Fibroblast of mammary gland (primary cell): ENCODE data around the gene C19orf85.

Source experiments
- DNase-seq: peaks from one replicate; pipeline ENCODE4 v3.0.0-alpha.2; 2010; ENCODE audit warnings: low read depth
- H3K4me3 ChIP-seq: 2 replicates; pipeline ENCODE4 v1.5.1; 2011; ENCODE audit warnings: low read depth, mild to moderate bottlenecking, low read length, moderate library complexity; ENCODE audit not compliant: control insufficient read depth
- TF ChIP-seq, protein P1 (sequence below): conservative IDR thresholded peaks from 2 replicates; pipeline ENCODE4 v1.5.1; 2011; ENCODE audit warnings: low read depth, low read length, inconsistent platforms; ENCODE audit not compliant: control insufficient read depth, insufficient read depth

Gene C19orf85

DNA sequence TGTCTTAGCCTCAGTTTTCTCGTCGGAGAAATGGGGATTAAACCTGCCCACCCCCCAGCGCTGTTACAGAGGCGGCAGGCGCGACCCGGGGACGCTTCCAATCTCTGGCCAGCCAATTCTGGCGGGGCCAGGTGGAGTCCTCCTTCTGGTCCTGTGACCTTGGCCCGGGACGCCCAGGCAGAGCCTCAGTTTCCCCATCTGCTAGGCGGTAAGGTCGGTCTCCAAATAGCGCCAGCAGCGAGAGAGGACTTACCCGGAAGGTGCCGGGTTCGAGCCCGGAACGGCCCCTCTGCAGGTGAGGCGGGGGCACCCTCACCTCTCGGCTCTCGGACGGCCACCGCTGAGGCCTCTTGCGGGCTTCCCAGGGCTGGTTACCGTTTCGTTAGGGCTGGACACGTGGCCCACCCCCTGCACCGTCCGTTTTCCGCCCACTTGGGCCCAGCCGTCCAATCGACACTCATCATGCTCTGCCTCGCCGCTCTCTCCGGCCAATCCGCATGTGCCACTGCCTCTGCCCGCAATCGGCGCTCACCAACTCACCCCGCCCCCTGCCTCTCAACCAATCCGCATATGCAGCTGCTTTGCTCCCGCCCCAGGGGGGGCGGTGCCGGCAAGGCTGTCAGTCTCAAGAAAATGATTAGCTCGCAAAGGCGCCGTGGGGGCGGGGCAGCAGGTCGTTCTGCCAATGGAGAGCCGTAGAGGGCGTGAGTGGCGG, 3.1 kb downstream of the C19orf85 start, which contains the start of gene ISOC2:
ISOC2 (minus strand) TSS at position 384 of the 715 bp plus-strand sequence. CDS start 5,156 bp downstream, outside the sequence.
- H3K4me3 ChIP-seq: peak within 1 kb of the TSS; percentile 86
- DNase-seq: peak; percentile 99
- TF ChIP-seq, protein P1, sequence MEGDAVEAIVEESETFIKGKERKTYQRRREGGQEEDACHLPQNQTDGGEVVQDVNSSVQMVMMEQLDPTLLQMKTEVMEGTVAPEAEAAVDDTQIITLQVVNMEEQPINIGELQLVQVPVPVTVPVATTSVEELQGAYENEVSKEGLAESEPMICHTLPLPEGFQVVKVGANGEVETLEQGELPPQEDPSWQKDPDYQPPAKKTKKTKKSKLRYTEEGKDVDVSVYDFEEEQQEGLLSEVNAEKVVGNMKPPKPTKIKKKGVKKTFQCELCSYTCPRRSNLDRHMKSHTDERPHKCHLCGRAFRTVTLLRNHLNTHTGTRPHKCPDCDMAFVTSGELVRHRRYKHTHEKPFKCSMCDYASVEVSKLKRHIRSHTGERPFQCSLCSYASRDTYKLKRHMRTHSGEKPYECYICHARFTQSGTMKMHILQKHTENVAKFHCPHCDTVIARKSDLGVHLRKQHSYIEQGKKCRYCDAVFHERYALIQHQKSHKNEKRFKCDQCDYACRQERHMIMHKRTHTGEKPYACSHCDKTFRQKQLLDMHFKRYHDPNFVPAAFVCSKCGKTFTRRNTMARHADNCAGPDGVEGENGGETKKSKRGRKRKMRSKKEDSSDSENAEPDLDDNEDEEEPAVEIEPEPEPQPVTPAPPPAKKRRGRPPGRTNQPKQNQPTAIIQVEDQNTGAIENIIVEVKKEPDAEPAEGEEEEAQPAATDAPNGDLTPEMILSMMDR: no peak

DNA sequence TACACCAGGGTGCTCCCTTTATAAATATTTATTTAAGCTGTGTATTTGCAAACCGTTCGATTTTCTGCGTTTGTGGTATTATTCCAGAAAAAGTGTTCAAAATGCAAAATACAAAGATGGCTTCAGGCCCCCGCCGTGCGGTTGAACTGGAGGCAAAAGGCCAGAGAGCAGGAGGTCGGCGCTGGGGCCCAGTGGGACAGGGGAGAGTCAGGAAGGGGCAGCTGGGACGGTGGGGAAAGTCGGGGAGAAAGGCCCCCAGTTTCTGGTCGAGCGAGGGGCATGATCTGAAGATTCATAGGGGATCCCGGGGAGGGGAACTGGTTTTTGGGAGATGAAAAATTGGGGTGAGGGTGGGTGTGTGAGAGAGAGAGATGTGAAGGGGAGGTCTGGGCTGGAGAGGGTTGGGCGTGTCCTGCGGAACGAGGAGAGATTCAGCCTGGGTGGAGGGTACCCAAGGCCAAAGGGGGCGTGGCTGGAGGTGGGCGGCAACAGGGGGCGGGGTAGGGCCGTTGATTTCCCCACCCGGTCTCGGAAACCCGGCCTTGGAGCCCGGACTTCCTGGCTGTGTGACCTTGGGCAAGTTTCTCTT, 3.8 kb downstream of the C19orf85 start:
- H3K4me3 ChIP-seq: peak overlapping the region; percentile 86
- TF ChIP-seq, protein P1: no peak
- DNase-seq: peak; percentile 88

DNA sequence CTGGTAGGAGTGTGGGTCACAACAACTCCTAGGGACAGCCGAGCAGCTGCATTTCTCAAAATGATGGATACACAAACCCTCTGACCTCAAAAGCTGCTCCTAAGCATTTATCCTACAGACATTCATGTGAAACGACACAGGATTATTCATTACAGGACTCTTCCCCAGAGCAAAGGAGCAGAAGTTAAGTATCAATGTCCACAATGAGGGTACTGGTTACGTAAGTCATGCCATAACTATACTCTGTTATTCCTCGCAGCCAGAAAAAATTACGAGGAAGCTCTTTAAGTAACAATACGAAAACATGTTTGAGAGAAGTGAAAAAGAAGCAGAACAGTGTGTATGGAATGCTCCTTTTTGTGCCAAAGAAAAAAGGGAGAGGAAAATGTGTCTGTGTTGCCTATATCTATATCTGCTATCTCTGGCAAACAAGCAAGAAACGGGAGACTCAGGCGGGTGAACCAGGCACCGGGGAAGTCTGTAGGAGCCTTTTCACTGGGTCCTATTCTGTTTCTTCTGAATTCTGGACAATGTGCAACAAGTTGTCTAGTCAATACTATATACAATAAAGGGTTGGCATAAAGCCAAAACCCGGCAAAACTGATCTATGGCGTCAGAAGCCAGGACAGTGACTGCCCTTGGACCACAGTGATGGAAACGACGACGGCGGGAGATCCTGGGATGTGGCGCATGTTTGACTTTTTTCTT, 4.4 kb downstream of the C19orf85 start:
- TF ChIP-seq, protein P1: no peak
- DNase-seq: peak; percentile 34
- H3K4me3 ChIP-seq: peak overlapping the region; percentile 86

DNA sequence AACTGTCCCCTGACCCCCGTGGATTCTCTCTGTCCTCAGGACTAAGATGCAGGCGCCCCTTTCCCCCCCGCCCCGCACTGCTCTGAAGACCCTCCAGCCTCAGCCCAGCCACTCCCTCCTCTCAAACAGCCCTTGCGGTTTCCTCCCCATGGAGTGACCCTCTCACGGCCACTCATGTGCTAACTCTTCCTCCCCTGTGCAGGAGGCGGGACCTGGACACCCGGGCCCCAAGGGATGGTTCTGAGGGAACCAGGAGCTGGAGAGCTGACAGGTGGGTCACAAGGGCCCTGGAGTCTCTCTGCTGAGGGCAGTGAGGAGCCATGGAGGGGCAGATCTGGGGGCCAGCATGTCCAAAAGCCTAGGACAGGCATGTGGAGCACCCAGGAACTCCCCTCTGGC, 5.0 kb downstream of the C19orf85 start:
- DNase-seq: no peak
- H3K4me3 ChIP-seq: no peak overlapping the region
- TF ChIP-seq, protein P1: no peak

DNA sequence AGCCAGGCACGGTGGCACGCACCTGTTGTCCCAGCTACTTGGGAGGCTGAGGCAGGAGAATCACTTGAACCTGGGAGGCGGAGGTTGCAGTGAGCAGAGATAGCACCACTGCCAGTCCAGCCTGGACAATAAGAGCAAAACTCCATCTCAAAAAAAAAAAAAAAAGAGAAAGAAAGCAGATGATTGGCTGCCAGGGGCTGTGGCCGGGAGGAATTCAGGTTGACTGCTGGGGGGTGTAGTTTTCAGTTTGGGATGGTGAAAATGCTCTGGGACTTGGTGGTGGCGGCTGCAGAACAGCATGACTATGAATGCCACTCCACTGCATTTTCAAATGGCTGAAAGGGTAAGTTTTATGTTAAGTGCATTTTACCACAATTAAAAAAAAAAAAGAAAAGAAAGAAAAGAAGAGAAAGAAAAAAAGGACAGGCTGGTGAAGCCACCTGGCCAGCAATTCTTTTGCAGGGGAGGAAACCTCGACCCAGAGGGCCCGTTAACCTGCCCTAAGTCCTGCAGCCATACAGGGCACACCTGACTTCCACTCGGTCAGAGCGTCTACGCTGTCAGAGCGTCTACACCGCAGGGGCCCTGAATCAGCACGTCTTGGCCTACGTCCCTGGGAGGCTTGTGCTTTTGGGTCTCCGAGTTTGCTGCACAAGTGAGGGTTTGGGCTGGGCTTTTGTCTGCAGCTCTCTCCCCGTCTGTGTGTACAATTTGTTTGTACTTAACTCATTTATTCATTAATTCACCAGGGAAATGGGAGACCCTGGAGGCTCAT, 6.7 kb downstream of the C19orf85 start:
- TF ChIP-seq, protein P1: no peak
- DNase-seq: no peak
- no peak overlapping the region for H3K4me3 ChIP-seq

DNA sequence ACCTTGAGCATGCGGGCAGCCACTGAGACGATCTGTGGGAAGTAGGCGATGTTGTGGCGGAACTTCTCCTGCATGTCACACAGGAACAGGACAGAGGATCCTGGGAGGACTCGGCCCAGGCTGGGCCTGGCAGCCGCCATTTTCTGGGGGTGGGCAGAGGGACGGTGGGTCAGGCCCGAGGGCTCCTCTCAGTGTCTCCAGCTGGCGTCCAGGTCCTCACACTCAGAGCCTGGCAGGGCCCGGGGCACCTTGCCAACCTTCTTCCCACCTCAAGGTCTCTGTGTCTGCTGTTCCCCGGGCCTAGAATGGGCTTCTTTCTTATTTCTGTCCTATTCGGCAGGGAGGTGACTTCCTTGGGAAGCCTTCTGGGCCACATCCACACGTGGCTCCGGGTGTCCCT, 8.2 kb downstream of the C19orf85 start:
- no peak for DNase-seq
- H3K4me3 ChIP-seq: no peak overlapping the region
- TF ChIP-seq, protein P1: no peak
